GM12891 (cell line): ENCODE data around the gene TEKTIP1.

ENCODE experiments used
- POLR2A ChIP-seq: IDR thresholded peaks from 2 replicates; pipeline ENCODE4 v1.6.1; 2011; ENCODE audit warnings: low read depth, low read length, control low read depth
- POLR2AphosphoS5 ChIP-seq: IDR thresholded peaks from 2 replicates; pipeline ENCODE4 v1.6.1; 2011; ENCODE audit warnings: low read depth, low read length, control low read depth
- POU2F2 ChIP-seq: IDR thresholded peaks from 2 replicates; pipeline ENCODE4 v1.6.1; 2011; ENCODE audit warnings: low read depth, mild to moderate bottlenecking, control low read depth, low read length, moderate library complexity
- TAF1 ChIP-seq: IDR thresholded peaks from 2 replicates; pipeline ENCODE4 v1.6.1; 2011; ENCODE audit warnings: low read depth, low read length, control low read depth

GRCh38 chr19:3492131-3492839 is 46.7 kb upstream of the TEKTIP1 start:
- no peak for TF ChIP-seq POU2F2
- no peak for TF ChIP-seq POLR2AphosphoS5
- no peak for TF ChIP-seq POLR2A
- TF ChIP-seq TAF1 = no peak
